Mesothelial cell of epicardium (in vitro differentiated cells): Measurements from ENCODE around the gene DNAL1. TPM values are rescaled to one million over a fixed set of nuclear protein-coding genes. Genes with fewer than 3 reads are reported as not detected.

Source experiments
- DNase-seq, 2 experiments: peaks; one replicate each; pipeline ENCODE4 v3.0.0; 2021; ENCODE audit warnings: low spot score in 2 of 2; ENCODE audit not compliant: unreplicated experiment in 2 of 2
- H3K27ac Mint-ChIP-seq: 2 replicates; pipeline ENCODE4 v1.8.0; 2021; ENCODE audit warnings: mixed read lengths
- H3K27me3 Mint-ChIP-seq: 2 replicates; pipeline ENCODE4 v1.8.0; 2021; ENCODE audit warnings: low read depth, mixed read lengths
- H3K36me3 Mint-ChIP-seq: 2 replicates; pipeline ENCODE4 v1.8.0; 2021; ENCODE audit warnings: mixed read lengths
- H3K4me1 Mint-ChIP-seq: 2 replicates; pipeline ENCODE4 v1.8.0; 2021; ENCODE audit warnings: mixed read lengths
- H3K4me3 Mint-ChIP-seq: 2 replicates; pipeline ENCODE4 v1.8.0; 2021; ENCODE audit warnings: mild to moderate bottlenecking, moderate library complexity, mixed read lengths
- H3K9me3 Mint-ChIP-seq: 2 replicates; pipeline ENCODE4 v1.8.0; 2021; ENCODE audit warnings: mixed read lengths
- CTCF ChIP-seq: fragments of 200-600 bp; sonication (generic); IDR thresholded peaks from one replicate; pipeline ENCODE4 v1.5.0; 2021; ENCODE audit warnings: antibody characterized with exemption; ENCODE audit not compliant: unreplicated experiment
- total RNA-seq: library from RNA; stranded (reverse); gene quantifications from 3 replicates; pipeline ENCODE4 v1.2.1, GENCODE V29; 2021

DNAL1 gene
- total RNA-seq, 1 donor from 2014 or later: 13.8 TPM

GRCh38 chr14:73713206-73713802, 68.5 kb downstream of the DNAL1 start:
- Mint-ChIP-seq H3K4me3 (peak overlapping the region; percentile 84), H3K27ac (peak overlapping the region; percentile 97), H3K4me1 (peaks cover 43% of the 10 kb centered on the region), H3K27me3 (no peaks in the 10 kb centered on the region), H3K36me3 (peaks cover 8% of the 10 kb centered on the region), H3K9me3 (no peaks in the 10 kb centered on the region)
- no peak for TF ChIP-seq CTCF
- no peak for DNase-seq

- peak within 1 kb of the TSS; percentile 97 for H3K27ac Mint-ChIP-seq
- peak; percentile 86 to 88 for DNase-seq
- no peaks in the 10 kb centered on the region for H3K27me3 Mint-ChIP-seq
- peaks cover 44% of the 10 kb centered on the region for H3K4me1 Mint-ChIP-seq
- peaks cover 9% of the 10 kb centered on the region for H3K36me3 Mint-ChIP-seq
- no peak for TF ChIP-seq CTCF
- H3K9me3 Mint-ChIP-seq: no peaks in the 10 kb centered on the region
- peak within 1 kb of the TSS; percentile 84 for H3K4me3 Mint-ChIP-seq
Observed at GRCh38 chr14:73713803-73714655, 69.2 kb downstream of the DNAL1 start, which contains the start of gene PNMA1. Gene PNMA1 (minus strand): TSS chr14:73714384. CDS start chr14:73713639, 745 bp downstream.

GRCh38 chr14:73714656-73715081, 69.9 kb downstream of the DNAL1 start:
- H3K4me3 Mint-ChIP-seq: peak overlapping the region; percentile 70
- no peak for DNase-seq
- no peak for TF ChIP-seq CTCF
- peaks cover 14% of the 10 kb centered on the region for H3K36me3 Mint-ChIP-seq
- peak overlapping the region; percentile 92 for H3K27ac Mint-ChIP-seq
- H3K9me3 Mint-ChIP-seq: no peaks in the 10 kb centered on the region
- peaks cover 47% of the 10 kb centered on the region for H3K4me1 Mint-ChIP-seq
- no peaks in the 10 kb centered on the region for H3K27me3 Mint-ChIP-seq

GRCh38 chr14:73715707-73716106, 70.9 kb downstream of the DNAL1 start:
- no peak for TF ChIP-seq CTCF
- peaks cover 17% of the 10 kb centered on the region for H3K36me3 Mint-ChIP-seq
- H3K4me1 Mint-ChIP-seq: peaks cover 47% of the 10 kb centered on the region
- DNase-seq: no peak
- H3K27me3 Mint-ChIP-seq: no peaks in the 10 kb centered on the region
- no peaks in the 10 kb centered on the region for H3K9me3 Mint-ChIP-seq
- H3K4me3 Mint-ChIP-seq: peak overlapping the region; percentile 10
- peak overlapping the region; percentile 37 for H3K27ac Mint-ChIP-seq

- H3K27me3 Mint-ChIP-seq: no peaks in the 10 kb centered on the region
- no peak for TF ChIP-seq CTCF
- no peaks in the 10 kb centered on the region for H3K9me3 Mint-ChIP-seq
- peak overlapping the region; percentile 92 for H3K27ac Mint-ChIP-seq
- peaks cover 28% of the 10 kb centered on the region for H3K36me3 Mint-ChIP-seq
- peaks cover 43% of the 10 kb centered on the region for H3K4me1 Mint-ChIP-seq
- DNase-seq: no peak
- H3K4me3 Mint-ChIP-seq: no peak overlapping the region
Observed at GRCh38 chr14:73717266-73717665, 72.5 kb downstream of the DNAL1 start.
